GM23248 (cell line): ENCODE data around the gene ANGEL2. TPM values are rescaled to one million over a fixed set of nuclear protein-coding genes. Genes with fewer than 3 reads are reported as not detected.
"Not testable (repeated sequence)": the region's sequence is repeated elsewhere in the genome, so short reads cannot be mapped to it uniquely, and the experiment has no call there.

Experiments used
- DNase-seq: peaks from one replicate; pipeline ENCODE4 v3.0.0-alpha.2; 2015
- H2AFZ ChIP-seq: fragments of 200-600 bp; sonication (generic); 2 replicates; pipeline ENCODE4 v1.6.1; 2016; ENCODE audit warnings: antibody characterized with exemption
- H3F3A ChIP-seq: fragments of 200-600 bp; sonication (generic); 2 replicates; pipeline ENCODE4 v1.6.1; 2016; ENCODE audit warnings: mild to moderate bottlenecking, antibody characterized with exemption, mixed run types; ENCODE audit not compliant: insufficient read depth
- H3K27ac ChIP-seq: fragments of 200-600 bp; sonication (generic); 2 replicates; pipeline ENCODE4 v1.5.1; 2016; ENCODE audit warnings: mild to moderate bottlenecking
- H3K27me3 ChIP-seq: fragments of 200-600 bp; sonication (generic); replicated peaks from 2 replicates; pipeline ENCODE4 v1.6.1; 2016; ENCODE audit warnings: mild to moderate bottlenecking; ENCODE audit not compliant: insufficient read depth
- H3K36me3 ChIP-seq: fragments of 200-600 bp; sonication (generic); 2 replicates; pipeline ENCODE4 v1.6.1; 2016; ENCODE audit warnings: low read depth, mild to moderate bottlenecking
- H3K4me1 ChIP-seq: fragments of 200-600 bp; sonication (generic); 2 replicates; pipeline ENCODE4 v1.6.1; 2016; ENCODE audit warnings: mild to moderate bottlenecking; ENCODE audit not compliant: insufficient read depth
- H3K4me2 ChIP-seq: fragments of 200-600 bp; sonication (generic); one replicate; pipeline ENCODE4 v1.6.1; 2016; ENCODE audit warnings: mild to moderate bottlenecking; ENCODE audit not compliant: unreplicated experiment
- H3K4me3 ChIP-seq: fragments of 200-600 bp; sonication (generic); 2 replicates; pipeline ENCODE4 v1.5.1; 2016; ENCODE audit warnings: mild to moderate bottlenecking
- H3K79me2 ChIP-seq: fragments of 200-600 bp; sonication (generic); 2 replicates; pipeline ENCODE4 v1.6.1; 2016; ENCODE audit warnings: mild to moderate bottlenecking; ENCODE audit not compliant: insufficient read depth
- H3K9ac ChIP-seq: fragments of 200-600 bp; sonication (generic); 2 replicates; pipeline ENCODE4 v1.6.1; 2016; ENCODE audit warnings: mild to moderate bottlenecking
- H3K9me2 ChIP-seq: fragments of 200-600 bp; sonication (generic); 2 replicates; pipeline ENCODE4 v1.6.1; 2016; ENCODE audit warnings: mixed run types, mild to moderate bottlenecking, moderate library complexity; ENCODE audit not compliant: insufficient read depth
- H3K9me3 ChIP-seq: fragments of 200-600 bp; sonication (generic); one replicate; pipeline ENCODE4 v1.6.1; 2017; ENCODE audit warnings: low read depth
- H4K20me1 ChIP-seq: fragments of 200-600 bp; sonication (generic); 2 replicates; pipeline ENCODE4 v1.6.0; 2016; ENCODE audit not compliant: insufficient read depth
- EZH2 ChIP-seq: fragments of 200-600 bp; sonication (generic); IDR thresholded peaks from 2 replicates; pipeline ENCODE4 v1.6.1; 2018; ENCODE audit warnings: antibody characterized with exemption, mild to moderate bottlenecking; ENCODE audit not compliant: insufficient read depth, poor library complexity, severe bottlenecking
- EZH2phosphoT487 ChIP-seq: fragments of 200-600 bp; sonication (generic); IDR thresholded peaks from 2 replicates; pipeline ENCODE4 v1.6.1; 2018; ENCODE audit warnings: antibody characterized with exemption, moderate library complexity, mild to moderate bottlenecking, low read depth; ENCODE audit not compliant: insufficient read depth
- WGBS, 2 experiments: methylation state at CpG; one replicate each; pipeline ENCODE4 v1.1.6; 2015 to 2017; ENCODE audit warnings: low lambda C conversion rate in 2 of 2, low coverage in 1 of 2; ENCODE audit errors: missing lambda C conversion rate in 2 of 2; 5-methylcytosine and 5-hydroxymethylcytosine counted together
- in situ Hi-C: fragments of 300-500 bp; cut with MboI; formaldehyde crosslinking; loops from 2 replicates; pipeline ENCODE4 v1.15.0; 2020
- polyA plus RNA-seq: library from polyadenylated mRNA; unstranded; fragments of >200 nt; fragmentation: Nextera tagmentation; extraction: Ambion mirVana; gene quantifications from 2 replicates; pipeline ENCODE4 v1.2.1, GENCODE V29; 2016
- total RNA-seq: library from RNA; depleted of rRNA; stranded (reverse); fragments of >200 nt; shearing (Covaris generic); gene quantifications from 2 replicates; pipeline ENCODE4 v1.2.3, GENCODE V29; 2014

Gene ANGEL2
- total and polyA plus RNA-seq, 2 experiments from 2014 or later: 19.7 to 28.5 TPM

- no peak overlapping the region for H3K27ac ChIP-seq
- peaks cover 27% of the 10 kb centered on the region for H3K27me3 ChIP-seq
- 78 to 81% methylated on average over 8 of the region's 8 CpGs for WGBS, 2 experiments
- in situ Hi-C loops: no loop called here
- H3K36me3 ChIP-seq: no peaks in the 10 kb centered on the region
- H3F3A ChIP-seq: no peaks in the 10 kb centered on the region
- peak; percentile 64 for DNase-seq
- H3K9ac ChIP-seq: no peak overlapping the region
- H4K20me1 ChIP-seq: no peaks in the 10 kb centered on the region
- TF ChIP-seq EZH2: no peak
- TF ChIP-seq EZH2phosphoT487: no peak
- H3K4me2 ChIP-seq: no peak overlapping the region
- no peaks in the 10 kb centered on the region for H3K4me1 ChIP-seq
- H3K9me3 ChIP-seq: no peaks in the 10 kb centered on the region
- no peak overlapping the region for H2AFZ ChIP-seq
- H3K9me2 ChIP-seq: no peaks in the 10 kb centered on the region
- no peaks in the 10 kb centered on the region for H3K79me2 ChIP-seq
- no peak overlapping the region for H3K4me3 ChIP-seq
These were observed 47.9 kb downstream of the ANGEL2 start for GRCh38 chr1:212967801-212968200.

GRCh38 chr1:212966616-212967015, 49.1 kb downstream of the ANGEL2 start:
- no peak overlapping the region for H3K4me3 ChIP-seq
- 76 to 78% methylated on average over 5 of the region's 5 CpGs for WGBS, 2 experiments
- H3K4me2 ChIP-seq: no peak overlapping the region
- H4K20me1 ChIP-seq: no peaks in the 10 kb centered on the region
- no peaks in the 10 kb centered on the region for H3K79me2 ChIP-seq
- no peak for DNase-seq
- H3K27me3 ChIP-seq: peaks cover 21% of the 10 kb centered on the region
- H3K36me3 ChIP-seq: no peaks in the 10 kb centered on the region
- H3K4me1 ChIP-seq: no peaks in the 10 kb centered on the region
- H3K27ac ChIP-seq: no peak overlapping the region
- H3K9me2 ChIP-seq: no peaks in the 10 kb centered on the region
- no peak overlapping the region for H2AFZ ChIP-seq
- no peaks in the 10 kb centered on the region for H3F3A ChIP-seq
- in situ Hi-C loops: no loop called here
- no peak overlapping the region for H3K9ac ChIP-seq
- no peaks in the 10 kb centered on the region for H3K9me3 ChIP-seq
- TF ChIP-seq EZH2phosphoT487: no peak
- no peak for TF ChIP-seq EZH2

GRCh38 chr1:212964993-212965392, 50.7 kb downstream of the ANGEL2 start:
- DNase-seq, H3K9me2 ChIP-seq, H2AFZ ChIP-seq, H3F3A ChIP-seq, H3K4me2 ChIP-seq, H3K4me1 ChIP-seq, H3K9me3 ChIP-seq, H3K4me3 ChIP-seq, H3K27ac ChIP-seq, H3K79me2 ChIP-seq, H3K36me3 ChIP-seq, H4K20me1 ChIP-seq, in situ Hi-C loops, H3K9ac ChIP-seq: not testable (repeated sequence)
- WGBS, 2 experiments: 53 to 75% methylated on average over 1 of the region's 1 CpG
- H3K27me3 ChIP-seq: peaks cover 18% of the 10 kb centered on the region

GRCh38 chr1:212964102-212964501, 51.6 kb downstream of the ANGEL2 start:
- no peak overlapping the region for H3K4me2 ChIP-seq
- TF ChIP-seq EZH2 (no peak), EZH2phosphoT487 (no peak)
- H3K27me3 ChIP-seq: peaks cover 18% of the 10 kb centered on the region
- H4K20me1 ChIP-seq: no peaks in the 10 kb centered on the region
- no peaks in the 10 kb centered on the region for H3F3A ChIP-seq
- H3K4me3 ChIP-seq: no peak overlapping the region
- no peaks in the 10 kb centered on the region for H3K4me1 ChIP-seq
- no peaks in the 10 kb centered on the region for H3K9me2 ChIP-seq
- DNase-seq: no peak
- no peak overlapping the region for H3K9ac ChIP-seq
- H3K36me3 ChIP-seq: no peaks in the 10 kb centered on the region
- H2AFZ ChIP-seq: no peak overlapping the region
- no peaks in the 10 kb centered on the region for H3K9me3 ChIP-seq
- H3K27ac ChIP-seq: no peak overlapping the region
- no peaks in the 10 kb centered on the region for H3K79me2 ChIP-seq
- 71 to 74% methylated on average over 6 of the region's 6 CpGs for WGBS, 2 experiments
- in situ Hi-C loops: no loop called here

GRCh38 chr1:212962509-212962908, 53.2 kb downstream of the ANGEL2 start:
- no peak overlapping the region for H3K4me3 ChIP-seq
- H4K20me1 ChIP-seq: no peaks in the 10 kb centered on the region
- H3K27ac ChIP-seq: no peak overlapping the region
- H3K9ac ChIP-seq: no peak overlapping the region
- no peaks in the 10 kb centered on the region for H3K4me1 ChIP-seq
- no peaks in the 10 kb centered on the region for H3K36me3 ChIP-seq
- TF ChIP-seq EZH2phosphoT487: no peak
- in situ Hi-C loops: no loop called here
- H3K27me3 ChIP-seq: peaks cover 18% of the 10 kb centered on the region
- no peaks in the 10 kb centered on the region for H3K79me2 ChIP-seq
- WGBS, 2 experiments: 71 to 74% methylated on average over 5 of the region's 5 CpGs
- DNase-seq: no peak
- no peaks in the 10 kb centered on the region for H3F3A ChIP-seq
- H2AFZ ChIP-seq: no peak overlapping the region
- no peaks in the 10 kb centered on the region for H3K9me2 ChIP-seq
- H3K4me2 ChIP-seq: no peak overlapping the region
- no peaks in the 10 kb centered on the region for H3K9me3 ChIP-seq
